ENCODE measurements around the gene APOE. TPM values are rescaled to one million over a fixed set of nuclear protein-coding genes. Genes with fewer than 3 reads are reported as not detected.

Gene APOE
- total and polyA plus RNA-seq, 9 of the 15 experiments (the other 6 are each of a cell fraction or from before 2014, with no cell fraction given) = 0.14 to 180 (median 58.1) TPM; not detected in 1

DNA sequence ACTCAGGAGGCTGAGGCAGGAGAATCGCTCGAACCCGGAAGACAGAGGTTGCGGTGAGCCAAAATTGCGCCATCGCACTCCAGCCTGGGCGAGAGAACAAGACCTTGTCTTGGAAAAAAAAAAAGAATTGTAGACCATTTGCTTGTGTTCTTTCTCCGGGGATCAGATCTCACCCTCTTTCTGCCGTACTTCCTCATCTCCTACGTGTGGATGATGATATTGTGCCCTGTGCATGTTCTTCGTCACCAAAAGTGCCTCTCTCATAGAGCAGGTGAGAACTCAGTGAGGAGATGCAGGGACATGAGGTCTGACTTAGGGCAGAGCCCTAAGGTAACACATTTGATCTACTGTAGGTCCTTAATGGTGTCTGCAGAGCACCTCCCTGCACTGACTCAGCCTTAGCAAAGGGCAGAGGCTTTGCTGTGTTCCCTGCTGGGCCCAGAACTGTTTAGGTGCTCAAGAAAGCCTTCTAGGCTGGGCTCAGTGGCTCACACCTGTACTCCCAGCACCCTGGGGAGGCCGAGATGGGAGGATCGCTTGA, 41.5 kb downstream of the APOE start:
- Histone ChIP-seq H3K9ac (ENCODE audit: insufficient read depth in 1 of 2, low read depth in 2 of 2, low read length in 2 of 2) (no peak overlapping the region), H3K27me3 (ENCODE audit: control insufficient read depth in 2 of 2, insufficient read depth in 2 of 2, low read length in 2 of 2) (no peaks in the 10 kb centered on the region), H3K9me3 (replicated peaks; ENCODE audit: control insufficient read depth, insufficient read depth, low read depth, low read length) (no peaks in the 10 kb centered on the region), H4K20me1 (replicated peaks; ENCODE audit: control insufficient read depth, insufficient read depth, low read length) (no peaks in the 10 kb centered on the region), H3K4me3 (no peak overlapping the region), H3K9me1 (ENCODE audit: control insufficient read depth, insufficient read depth, low read length) (no peaks in the 10 kb centered on the region), H3K4me1 (replicated peaks in 1 of 2; ENCODE audit: control insufficient read depth in 2 of 2, insufficient read depth in 2 of 2, low read length in 2 of 2) (peaks cover 15 to 42% of the 10 kb centered on the region in 2 experiments; a peak in 4 of 5 replicates), H3K79me2 (ENCODE audit: control insufficient read depth, insufficient read depth, low read length) (no peaks in the 10 kb centered on the region), H3K36me3 (ENCODE audit: control insufficient read depth, insufficient read depth, low read length) (no peaks in the 10 kb centered on the region), H2AFZ (ENCODE audit: low read depth, low read length) (no peak overlapping the region), H3K4me2 (ENCODE audit: insufficient read depth, low read length) (no peak overlapping the region), H3K27ac (ENCODE audit: extremely low read depth, low read depth, low read length) (no peak overlapping the region)
- ChIA-PET CTCF (ENCODE audit: low intra/inter-chr PET ratio) (no interaction called here), POLR2A (no interaction called here)
- intact Hi-C loops (cut with micrococcal nuclease) = no loop called here
- peak; percentile 62 for TF ChIP-seq CEBPB (tag; IDR thresholded peaks at IDR 0.05)
- no peak for TF ChIP-seq BCOR (IDR thresholded peaks at IDR 0.05)
- in situ Hi-C loops (cut with MboI) = no loop called here
- no TSS peak for BruUV-seq (replicated peaks)
- DNase-seq (ENCODE audit: extremely low read depth in 1 of 4, low spot score in 3 of 4) (no peak), ATAC-seq (no peak), FAIRE-seq (no peak)
- WGBS (ENCODE audit: insufficient coverage, low coverage, missing lambda C conversion rate) = 72% methylated on average over 13 of the region's 13 CpGs

DNA sequence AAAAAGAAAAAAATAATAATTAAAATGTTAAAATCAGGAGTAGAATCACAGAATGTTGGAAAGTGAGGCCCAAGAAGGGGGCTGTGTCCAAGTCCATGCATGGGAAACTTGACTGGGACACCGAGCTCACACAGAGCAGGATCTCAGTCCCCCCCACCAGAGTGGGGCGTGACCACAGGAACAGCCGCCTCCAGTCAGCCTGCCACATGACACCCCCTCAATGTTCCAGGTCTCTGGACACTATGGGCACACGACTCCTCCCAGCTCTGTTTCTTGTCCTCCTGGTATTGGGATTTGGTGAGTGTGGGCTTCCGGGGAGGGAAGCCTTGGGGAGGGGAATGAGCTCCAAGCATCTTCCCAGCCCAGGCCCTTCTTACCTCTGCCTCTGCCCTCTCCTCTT, 42.6 kb downstream of the APOE start:
- POLR2A ChIA-PET = interaction anchor here (0.5 to 1.0 kb wide), 2 partner anchors 33 to 159 kb away, joined by 3 read pairs; partner anchors contain the start of gene APOC1
- BruUV-seq (replicated peaks) = no TSS peak
- DNase-seq (ENCODE audit: extremely low read depth in 1 of 4, low spot score in 3 of 4) = peak in 2 of 4 experiments; percentile 34 to 41
- no peaks in the 10 kb centered on the region for H3K79me2 ChIP-seq (ENCODE audit: control insufficient read depth, insufficient read depth, low read length)
- H3K9me3 ChIP-seq (replicated peaks; ENCODE audit: control insufficient read depth, insufficient read depth, low read depth, low read length) = no peaks in the 10 kb centered on the region
- H3K27me3 ChIP-seq (ENCODE audit: control insufficient read depth in 2 of 2, insufficient read depth in 2 of 2, low read length in 2 of 2) = no peaks in the 10 kb centered on the region
- no peak overlapping the region for H3K4me3 ChIP-seq
- TF ChIP-seq, protein P1, sequence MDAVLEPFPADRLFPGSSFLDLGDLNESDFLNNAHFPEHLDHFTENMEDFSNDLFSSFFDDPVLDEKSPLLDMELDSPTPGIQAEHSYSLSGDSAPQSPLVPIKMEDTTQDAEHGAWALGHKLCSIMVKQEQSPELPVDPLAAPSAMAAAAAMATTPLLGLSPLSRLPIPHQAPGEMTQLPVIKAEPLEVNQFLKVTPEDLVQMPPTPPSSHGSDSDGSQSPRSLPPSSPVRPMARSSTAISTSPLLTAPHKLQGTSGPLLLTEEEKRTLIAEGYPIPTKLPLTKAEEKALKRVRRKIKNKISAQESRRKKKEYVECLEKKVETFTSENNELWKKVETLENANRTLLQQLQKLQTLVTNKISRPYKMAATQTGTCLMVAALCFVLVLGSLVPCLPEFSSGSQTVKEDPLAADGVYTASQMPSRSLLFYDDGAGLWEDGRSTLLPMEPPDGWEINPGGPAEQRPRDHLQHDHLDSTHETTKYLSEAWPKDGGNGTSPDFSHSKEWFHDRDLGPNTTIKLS (IDR thresholded peaks at IDR 0.05; ENCODE audit: borderline replicate concordance, low read depth) = no peak
- TF ChIP-seq ZNF239 (CRISPR knock-in tag; IDR thresholded peaks at IDR 0.05) = no peak
- 0 out of 2 replicates have a peak, but pooled peaks have one; percentile 24 for TF ChIP-seq EGR1 (conservative IDR thresholded peaks at IDR 0.05)
- TF ChIP-seq, protein P2, sequence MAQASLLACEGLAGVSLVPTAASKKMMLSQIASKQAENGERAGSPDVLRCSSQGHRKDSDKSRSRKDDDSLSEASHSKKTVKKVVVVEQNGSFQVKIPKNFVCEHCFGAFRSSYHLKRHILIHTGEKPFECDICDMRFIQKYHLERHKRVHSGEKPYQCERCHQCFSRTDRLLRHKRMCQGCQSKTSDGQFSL (CRISPR knock-in tag; IDR thresholded peaks at IDR 0.05) = 0 out of 2 replicates have a peak, but pooled peaks have one; percentile 36
- TF ChIP-seq, protein P2 (tag; IDR thresholded peaks at IDR 0.05) = no peak
- no peak overlapping the region for H2AFZ ChIP-seq (ENCODE audit: low read depth, low read length)
- 0 out of 4 replicates have a peak overlapping the region, but pooled peaks of 1 of the 2 experiments have one; percentile 55 for H3K9ac ChIP-seq (ENCODE audit: insufficient read depth in 1 of 2, low read depth in 2 of 2, low read length in 2 of 2)
- 51% methylated on average over 5 of the region's 5 CpGs for WGBS (ENCODE audit: insufficient coverage, low coverage, missing lambda C conversion rate)
- H3K9me1 ChIP-seq (ENCODE audit: control insufficient read depth, insufficient read depth, low read length) = no peaks in the 10 kb centered on the region
- 0 out of 3 replicates have a peak, but pooled peaks have one; percentile 12 for ATAC-seq
- FAIRE-seq = no peak
- H3K27ac ChIP-seq (ENCODE audit: extremely low read depth, low read depth, low read length) = no peak overlapping the region
- H3K36me3 ChIP-seq (ENCODE audit: control insufficient read depth, insufficient read depth, low read length) = no peaks in the 10 kb centered on the region
- peaks cover 12 to 36% of the 10 kb centered on the region in 2 experiments; a peak in 4 of 5 replicates for H3K4me1 ChIP-seq (replicated peaks in 1 of 2; ENCODE audit: control insufficient read depth in 2 of 2, insufficient read depth in 2 of 2, low read length in 2 of 2)
- in situ Hi-C loops (cut with MboI) (no loop called here), intact Hi-C loops (cut with micrococcal nuclease) (no loop called here)
- CTCF ChIA-PET (ENCODE audit: low intra/inter-chr PET ratio) = no interaction called here
- no peak overlapping the region for H3K4me2 ChIP-seq (ENCODE audit: insufficient read depth, low read length)
- no peaks in the 10 kb centered on the region for H4K20me1 ChIP-seq (replicated peaks; ENCODE audit: control insufficient read depth, insufficient read depth, low read length)
